H1 (cell line): ENCODE data around the gene ASMT. TPM values are rescaled to one million over a fixed set of nuclear protein-coding genes. Genes with fewer than 3 reads are reported as not detected.

ENCODE experiments used
- CHD2 ChIP-seq: IDR thresholded peaks from 2 replicates; pipeline ENCODE4 v1.6.1; 2012; ENCODE audit warnings: low read length, improper control_type of control experiment
- KDM4A ChIP-seq: IDR thresholded peaks from one replicate; pipeline ENCODE4 v1.7.1; 2012; ENCODE audit warnings: low read depth, mild to moderate bottlenecking, moderate library complexity, low read length, inconsistent platforms; ENCODE audit not compliant: severe bottlenecking
- polyA plus RNA-seq, 7 experiments: library from polyadenylated mRNA; depleted of rRNA in 3 of 7; stranded (reverse) in 5 of 7; unstranded in 2 of 7; fragments of >200 nt in 5 of 7; fragments of 200-250 nt in 2 of 7; gene quantifications; 1 replicate in 5 of 7; 2 replicates in 1 of 7; 4 replicates in 1 of 7; pipeline versions ENCODE4 v1.2.1 to v1.2.3, GENCODE V29; 2011 to 2013; ENCODE audit warnings: missing spikeins in 2 of 7, mixed read lengths in 2 of 7
- total RNA-seq: library from RNA; stranded (reverse); fragmentation: NEBNext Ultra II Directional; extraction: Animal tissue kit (Norgen Biotek cat#: 25700); gene quantifications from 2 replicates; pipeline ENCODE4 v1.2.1, GENCODE V29; 2021

Gene ASMT
- total and polyA plus RNA-seq, 2 of the 8 experiments (the other 6 are each of a cell fraction or from before 2014, with no cell fraction given) = 1.5 to 3.1 TPM

- TF ChIP-seq KDM4A (no peak), CHD2 (no peak)
Observed at GRCh38 chrX:1602299-1602698, 12.6 kb upstream of the ASMT start (continued).
